Right cardiac atrium (tissue), 5 donors: ENCODE results near the gene PPM1J. TPM values are rescaled to one million over a fixed set of nuclear protein-coding genes. Genes with fewer than 3 reads are reported as not detected.

Experiments
- ATAC-seq, 2 donors: fragments of 200-7000 bp; cut with Tn5 transposase; one replicate each; pipeline versions ENCODE4 v1.8.0 to v1.9.1; 2020; ENCODE audit warnings: moderate library complexity in 2 of 2, mild to moderate bottlenecking in 1 of 2
- DNase-seq, 3 donors: peaks; one replicate each; pipeline ENCODE4 v3.0.0-alpha.2; 2020
- H3K27ac ChIP-seq: one replicate; pipeline ENCODE4 v1.5.1; 2013; ENCODE audit warnings: mild to moderate bottlenecking, low read length, control low read depth, moderate library complexity
- H3K27me3 ChIP-seq: one replicate; pipeline ENCODE4 v1.6.1; 2013; ENCODE audit not compliant: control insufficient read depth, insufficient read depth
- H3K4me1 ChIP-seq: one replicate; pipeline ENCODE4 v1.6.1; 2013; ENCODE audit warnings: low read length; ENCODE audit not compliant: control insufficient read depth, insufficient read depth
- H3K4me3 ChIP-seq: one replicate; pipeline ENCODE4 v1.5.1; 2013; ENCODE audit warnings: low read length, control low read depth
- H3K9me3 ChIP-seq: one replicate; pipeline ENCODE4 v1.6.1; 2013; ENCODE audit warnings: low read length; ENCODE audit not compliant: control insufficient read depth
- WGBS: extraction: QIAGEN DNeasy Blood & Tissue Kit; methylation state at CpG from one replicate; pipeline ENCODE4 v1.1.7; 2013; 5-methylcytosine and 5-hydroxymethylcytosine counted together
- intact Hi-C, 4 donors: fragments of 100-400 bp; cut with DNase I; formaldehyde crosslinking; loops; one replicate each; pipeline versions ENCODE4 v1.11.0 to v1.14.0; 2022 to 2023
- polyA plus RNA-seq: library from polyadenylated mRNA; stranded (reverse); fragments of 200-250 nt; gene quantifications from one replicate; pipeline ENCODE4 v1.2.3, GENCODE V29; 2013
- total RNA-seq, 4 donors: library from RNA; stranded (reverse); fragmentation: NEBNext Ultra II Directional; extraction: Animal tissue kit (Norgen Biotek cat#: 25700); gene quantifications; one replicate each; pipeline ENCODE4 v1.2.1, GENCODE V29; 2021
- donor health status: healthy with polysubstance abuse.
- donor health status: DM: no; HTN: yes; CAD: no.
- donor health status: DM: no; HTN: no; CAD: no.
- donor health status: DM: no; HTN: yes; CAD: no; lungs with severe emphysema.
- donor health status: DM: yes; HTN: yes; CAD: no.

Gene PPM1J
- total and polyA plus RNA-seq, 5 donors, result 5.5 to 9.0 (median 6.4) TPM

DNA sequence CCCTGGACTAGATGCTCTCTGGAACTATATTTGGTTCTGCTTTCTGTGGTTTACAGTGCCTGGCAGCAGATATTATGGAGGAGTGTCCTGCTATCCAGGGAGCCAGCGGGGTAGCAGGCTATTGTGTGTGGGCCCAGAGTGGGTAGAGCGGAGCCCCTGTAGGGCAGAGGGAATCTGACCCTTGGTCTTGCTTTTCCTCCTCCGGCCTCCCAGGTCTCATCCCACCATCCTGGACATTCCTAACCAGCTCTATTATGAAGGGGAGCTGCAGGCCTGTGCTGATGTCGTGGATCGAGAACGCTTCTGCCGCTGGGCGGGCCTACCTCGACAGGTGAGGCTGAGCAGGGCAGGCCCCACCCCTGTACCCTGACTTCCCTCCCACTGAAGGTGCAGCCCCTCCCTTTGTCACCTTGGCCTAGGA is 17.3 kb downstream of the PPM1J start:
- H3K4me1 ChIP-seq, result peaks cover 23% of the 10 kb centered on the region
- WGBS, result 90% methylated on average over 9 of the region's 9 CpGs
- intact Hi-C loops, result no loop called here
- no peak overlapping the region for H3K4me3 ChIP-seq
- no peak overlapping the region for H3K27ac ChIP-seq
- no peaks in the 10 kb centered on the region for H3K27me3 ChIP-seq
- no peak for DNase-seq
- no peaks in the 10 kb centered on the region for H3K9me3 ChIP-seq
- ATAC-seq, result no peak

GRCh38 chr1:112696578-112697314 is 18.4 kb downstream of the PPM1J start:
- no peak for ATAC-seq
- Histone ChIP-seq H3K27ac (no peak overlapping the region), H3K27me3 (no peaks in the 10 kb centered on the region)

DNA sequence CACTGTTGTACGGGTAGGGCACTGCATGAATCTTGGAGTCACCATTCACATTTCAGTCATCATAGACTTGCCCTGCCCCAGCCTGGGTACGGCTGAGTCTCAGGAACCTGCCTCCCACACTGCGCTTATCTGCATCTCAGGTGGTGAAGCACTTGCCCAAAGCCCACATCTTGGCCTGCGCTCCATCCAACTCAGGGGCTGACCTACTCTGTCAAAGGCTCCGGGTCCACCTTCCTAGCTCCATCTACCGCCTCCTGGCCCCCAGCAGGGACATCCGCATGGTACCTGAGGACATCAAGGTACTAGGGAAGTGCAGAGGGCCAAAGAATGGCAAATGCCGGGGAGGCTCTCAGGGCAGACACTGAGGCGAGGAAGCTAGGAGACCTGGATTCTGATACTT is 19.9 kb downstream of the PPM1J start:
- ATAC-seq (no peak), DNase-seq (no peak)
- H3K9me3 ChIP-seq, result no peaks in the 10 kb centered on the region
- intact Hi-C loops, result no loop called here
- peaks cover 10% of the 10 kb centered on the region for H3K4me1 ChIP-seq
- H3K27me3 ChIP-seq, result no peaks in the 10 kb centered on the region
- no peak overlapping the region for H3K4me3 ChIP-seq
- H3K27ac ChIP-seq, result no peak overlapping the region
- 96% methylated on average over 9 of the region's 9 CpGs for WGBS

More at GRCh38 chr1:112696578-112697314, 18.4 kb downstream of the PPM1J start:
- 89% methylated on average over 7 of the region's 7 CpGs for WGBS
- no peak for DNase-seq
- Histone ChIP-seq H3K4me1 (peaks cover 21% of the 10 kb centered on the region), H3K4me3 (no peak overlapping the region), H3K9me3 (no peaks in the 10 kb centered on the region)
- intact Hi-C loops, result no loop called here

GRCh38 chr1:112694363-112694929 is 20.7 kb downstream of the PPM1J start:
- Histone ChIP-seq H3K4me1 (peaks cover 2% of the 10 kb centered on the region), H3K9me3 (no peaks in the 10 kb centered on the region), H3K27me3 (no peaks in the 10 kb centered on the region), H3K27ac (no peak overlapping the region), H3K4me3 (no peak overlapping the region)
- ATAC-seq (no peak), DNase-seq (no peak)
- 86% methylated on average over 15 of the region's 15 CpGs for WGBS
- intact Hi-C loops, result no loop called here

GRCh38 chr1:112693821-112694220 is 21.3 kb downstream of the PPM1J start:
- no peak overlapping the region for H3K27ac ChIP-seq
- H3K4me1 ChIP-seq, result no peaks in the 10 kb centered on the region
- ATAC-seq (no peak), DNase-seq (no peak)
- no peaks in the 10 kb centered on the region for H3K27me3 ChIP-seq
- H3K9me3 ChIP-seq, result no peaks in the 10 kb centered on the region
- 92% methylated on average over 6 of the region's 6 CpGs for whole genome bisulfite sequencing
- intact Hi-C loops, result no loop called here
- no peak overlapping the region for H3K4me3 ChIP-seq

GRCh38 chr1:112692681-112693080 is 22.5 kb downstream of the PPM1J start:
- Histone ChIP-seq H3K27ac (no peak overlapping the region), H3K4me3 (no peak overlapping the region), H3K9me3 (no peaks in the 10 kb centered on the region), H3K27me3 (no peaks in the 10 kb centered on the region), H3K4me1 (no peaks in the 10 kb centered on the region)
- WGBS, result 95% methylated on average over 5 of the region's 5 CpGs
- DNase-seq, result no peak
- ATAC-seq, result no peak
- intact Hi-C loops, result no loop called here

DNA sequence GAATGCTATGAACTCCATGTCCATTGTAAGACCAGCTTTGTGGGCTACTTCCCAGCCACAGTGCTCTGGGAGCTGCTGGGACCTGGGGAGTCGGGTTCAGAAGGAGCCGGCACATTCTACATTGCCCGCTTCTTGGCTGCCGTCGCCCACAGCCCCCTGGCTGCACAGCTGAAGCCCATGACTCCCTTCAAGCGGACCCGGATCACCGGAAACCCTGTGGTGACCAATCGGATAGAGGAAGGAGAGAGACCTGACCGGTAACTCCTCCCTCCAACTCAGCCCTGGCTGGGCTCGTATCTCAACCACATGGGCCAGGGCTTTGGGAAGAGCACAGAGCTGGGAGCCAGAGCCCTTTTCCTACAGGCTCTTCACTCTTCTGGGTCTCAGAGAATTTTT is 25.3 kb downstream of the PPM1J start:
- DNase-seq, result no peak
- intact Hi-C loops, result no loop called here
- Histone ChIP-seq H3K27me3 (no peaks in the 10 kb centered on the region), H3K9me3 (no peaks in the 10 kb centered on the region), H3K27ac (no peak overlapping the region), H3K4me3 (no peak overlapping the region), H3K4me1 (no peaks in the 10 kb centered on the region)
- 88% methylated on average over 11 of the region's 11 CpGs for WGBS
- no peak for ATAC-seq

- DNase-seq, result peak in 1 of 3 donors; percentile 46
- no peaks in the 10 kb centered on the region for H3K27me3 ChIP-seq
- intact Hi-C loops, result no loop called here
- WGBS, result 85% methylated on average over 9 of the region's 9 CpGs
- peak in 1 of 2 donors; percentile 5 for ATAC-seq
- H3K9me3 ChIP-seq, result no peaks in the 10 kb centered on the region
- H3K4me1 ChIP-seq, result no peaks in the 10 kb centered on the region
- H3K27ac ChIP-seq, result no peak overlapping the region
- H3K4me3 ChIP-seq, result no peak overlapping the region
Observed at GRCh38 chr1:112689196-112689841, 25.8 kb downstream of the PPM1J start.

DNA sequence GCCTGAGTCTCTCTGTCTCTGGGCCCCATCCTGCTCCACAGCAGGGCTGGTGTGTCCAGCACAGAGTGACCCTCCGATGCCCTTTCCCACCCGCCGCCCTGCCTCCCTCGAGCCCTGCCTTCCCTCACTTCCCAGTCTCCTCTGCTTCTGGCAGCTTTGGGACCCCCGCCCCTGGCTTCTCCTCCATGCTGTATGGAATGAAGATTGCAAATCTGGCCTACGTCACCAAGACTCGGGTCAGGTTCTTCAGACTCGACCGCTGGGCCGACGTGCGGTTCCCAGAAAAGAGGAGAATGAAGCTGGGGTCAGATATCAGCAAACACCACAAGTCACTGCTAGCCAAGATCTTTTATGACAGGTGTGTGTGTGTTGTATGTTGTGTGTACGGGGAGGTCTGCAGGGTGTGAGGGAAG is 26.3 kb downstream of the PPM1J start:
- intact Hi-C loops, result no loop called here
- whole genome bisulfite sequencing, result 47% methylated on average over 13 of the region's 13 CpGs
- Histone ChIP-seq H3K27me3 (no peaks in the 10 kb centered on the region), H3K27ac (peak overlapping the region; percentile 9), H3K4me3 (no peak overlapping the region), H3K9me3 (no peaks in the 10 kb centered on the region), H3K4me1 (no peaks in the 10 kb centered on the region)
- peak; percentile 67 to 82 (median 81) for DNase-seq
- ATAC-seq, result peak; percentile 70 to 83

- no peaks in the 10 kb centered on the region for H3K9me3 ChIP-seq
- DNase-seq, result no peak
- no peak overlapping the region for H3K27ac ChIP-seq
- no peaks in the 10 kb centered on the region for H3K27me3 ChIP-seq
- H3K4me3 ChIP-seq, result no peak overlapping the region
- intact Hi-C loops, result no loop called here
- ATAC-seq, result peak in 1 of 2 donors; percentile 6
- H3K4me1 ChIP-seq, result no peaks in the 10 kb centered on the region
- WGBS, result 84% methylated on average over 13 of the region's 13 CpGs
Observed at GRCh38 chr1:112687785-112688496, 27.2 kb downstream of the PPM1J start.

DNA sequence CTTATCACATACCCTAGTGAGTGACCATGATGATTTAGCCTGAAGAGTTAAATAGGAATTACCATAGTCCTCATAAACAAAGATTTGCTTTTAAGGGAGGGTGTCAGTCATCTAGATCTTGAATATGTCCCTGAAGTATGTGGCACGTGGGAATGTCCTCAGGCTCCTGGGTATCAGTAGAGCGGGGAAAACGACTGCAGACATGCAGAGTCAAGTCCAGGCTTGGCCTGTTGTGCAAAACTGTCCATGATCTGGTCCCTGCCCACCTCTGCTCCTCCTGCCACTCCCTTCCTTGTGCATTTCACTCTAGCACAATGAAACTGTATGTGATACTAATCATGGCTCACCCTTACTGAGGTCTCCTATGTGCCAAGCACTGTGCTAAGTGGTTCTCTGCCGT is 27.8 kb downstream of the PPM1J start:
- Histone ChIP-seq H3K4me1 (no peaks in the 10 kb centered on the region), H3K27ac (no peak overlapping the region), H3K9me3 (no peaks in the 10 kb centered on the region), H3K27me3 (no peaks in the 10 kb centered on the region), H3K4me3 (no peak overlapping the region)
- no peak for ATAC-seq
- intact Hi-C loops, result no loop called here
- no peak for DNase-seq
- WGBS, result 77% methylated on average over 4 of the region's 4 CpGs
